Ovary (tissue), 9 donors: Measurements from ENCODE around the gene ADCY9. TPM values are rescaled to one million over a fixed set of nuclear protein-coding genes. Genes with fewer than 3 reads are reported as not detected.

Experiments used
- DNase-seq, 5 donors: peaks; one replicate each; pipeline ENCODE4 v3.0.0-alpha.2; 2019 to 2020
- H3K27ac ChIP-seq, 2 donors: fragments of 200-600 bp; one replicate each; pipeline versions ENCODE4 v1.5.1 to v1.8.0; 2019 to 2022
- H3K27me3 ChIP-seq: fragments of 200-600 bp; one replicate; pipeline ENCODE4 v1.8.0; 2022
- H3K36me3 ChIP-seq: fragments of 200-600 bp; sonication (generic); one replicate; pipeline ENCODE4 v1.5.1; 2019
- H3K4me1 ChIP-seq: one replicate; pipeline ENCODE4 v1.8.1; 2013; ENCODE audit warnings: mild to moderate bottlenecking, moderate library complexity; ENCODE audit not compliant: insufficient read depth
- H3K4me3 ChIP-seq: fragments of 200-600 bp; sonication (generic); one replicate; pipeline ENCODE4 v1.5.1; 2017
- H3K9me3 ChIP-seq, 2 donors: fragments of 200-600 bp in 1 of 2; sonication (generic) in 1 of 2; one replicate each; pipeline versions ENCODE4 v1.5.1 to v1.8.1; 2013 to 2019; ENCODE audit warnings: mild to moderate bottlenecking in 1 of 2, moderate library complexity in 1 of 2
- CTCF ChIP-seq, 3 donors: fragments of 450-650 bp in 2 of 3; fragments of 200-600 bp in 1 of 3; IDR thresholded peaks; one replicate each; pipeline versions ENCODE4 v1.5.1 to v1.8.0; 2016 to 2022; ENCODE audit warnings: antibody characterized with exemption in 3 of 3, mild to moderate bottlenecking in 1 of 3
- EP300 ChIP-seq: sonication (generic); formaldehyde crosslinking; IDR thresholded peaks from one replicate; pipeline ENCODE4 v1.6.1; 2017; ENCODE audit warnings: antibody characterized with exemption
- POLR2A ChIP-seq: fragments of 450-650 bp; IDR thresholded peaks from one replicate; pipeline ENCODE4 v1.6.1; 2017; ENCODE audit warnings: antibody characterized with exemption, mild to moderate bottlenecking, moderate library complexity
- WGBS, 3 donors: extraction: QIAGEN DNeasy Blood & Tissue Kit in 1 of 3; methylation state at CpG; one replicate each; pipeline versions ENCODE4 v1.1.5 to v1.1.7; 2013 to 2017; 5-methylcytosine and 5-hydroxymethylcytosine counted together
- intact Hi-C, 4 donors: fragments of 100-400 bp; cut with DNase I; formaldehyde crosslinking; loops; one replicate each; pipeline versions ENCODE4 v1.11.0 to v1.15.1; 2022 to 2023
- polyA plus RNA-seq, 2 donors: library from polyadenylated mRNA; stranded (reverse); fragments of 200-250 nt in 1 of 2; fragments of 350-450 nt in 1 of 2; fragmentation: Illumina TruSeq in 1 of 2; extraction: RNeasy Lipid Tissue Mini Kit (QIAGEN cat#74804) in 1 of 2; gene quantifications; one replicate each; pipeline ENCODE4 v1.2.3, GENCODE V29; 2013 to 2014
- total RNA-seq, 7 donors: library from RNA; depleted of rRNA in 2 of 7; stranded (reverse); fragments of >200 nt in 2 of 7; fragmentation: NEBNext Ultra II Directional in 3 of 7; extraction: Animal tissue kit (Norgen Biotek cat#: 25700) in 3 of 7; gene quantifications; one replicate each; pipeline versions ENCODE4 v1.1.0 to v1.2.4, GENCODE V29; 2016 to 2023
- donor health status: DM: no; HTN: no; CAD: no; lungs with moderate emphysema.
- donor health status: DM: no; HTN: no; CAD: no.
- donor health status: Bipolar disorder and iron deficiency.
- donor health status: DM: yes; HTN: yes; CAD: no.
- donor health status: DM: no; HTN: no; CAD: no.
- donor health status: DM: yes; HTN: yes; CAD: no.

The ADCY9 gene
- total and polyA plus RNA-seq, 9 donors, result 10.7 to 31.3 (median 23.3) TPM

- no peaks in the 10 kb centered on the region for H3K9me3 ChIP-seq
- no peak for DNase-seq
- H3K36me3 ChIP-seq, result no peaks in the 10 kb centered on the region
- H3K4me3 ChIP-seq, result no peak overlapping the region
- intact Hi-C loops, result loop anchor here in 3 of 4 donors (5.0 to 10.0 kb wide), 3 partner anchors 130 to 350 kb away; partner anchors contain the start of gene ADCY9 (in 2 of the 3)
- WGBS, 3 donors, result 91 to 92% (median 91%) methylated on average over 31 of the region's 31 CpGs
- no peak overlapping the region for H3K27ac ChIP-seq
- peaks cover 3% of the 10 kb centered on the region for H3K4me1 ChIP-seq
- no peaks in the 10 kb centered on the region for H3K27me3 ChIP-seq
- TF ChIP-seq EP300 (no peak), CTCF (IDR thresholded peaks at IDR 0.05) (no peak), POLR2A (no peak)
These were observed 131.9 kb downstream of the ADCY9 start for GRCh38 chr16:3984111-3985060.

GRCh38 chr16:3983081-3983520 is 133.1 kb downstream of the ADCY9 start:
- Histone ChIP-seq H3K27me3 (no peaks in the 10 kb centered on the region), H3K27ac (no peak overlapping the region), H3K36me3 (no peaks in the 10 kb centered on the region), H3K4me3 (no peak overlapping the region), H3K4me1 (peaks cover 3% of the 10 kb centered on the region), H3K9me3 (no peaks in the 10 kb centered on the region)
- peak; percentile 70 to 79 (median 77) for DNase-seq
- WGBS, 3 donors, result 18 to 22% (median 19%) methylated on average over 21 to 22 of the region's 22 CpGs
- no peak for TF ChIP-seq EP300
- peak; percentile 58 to 68 (median 59) for TF ChIP-seq CTCF (IDR thresholded peaks at IDR 0.05)
- intact Hi-C loops, result loop anchor here in 3 of 4 donors (5.0 to 10.0 kb wide), 3 partner anchors 132 to 352 kb away; partner anchors contain the start of gene ADCY9 (in 2 of the 3)

GRCh38 chr16:3982216-3982615 is 134.0 kb downstream of the ADCY9 start:
- DNase-seq, result no peak
- H3K27ac ChIP-seq, result peak overlapping the region in 1 of 2 donors; percentile 38
- H3K27me3 ChIP-seq, result no peaks in the 10 kb centered on the region
- intact Hi-C loops, result loop anchor here in 3 of 4 donors (5.0 to 10.0 kb wide), 3 partner anchors 133 to 353 kb away; partner anchors contain the start of gene ADCY9 (in 2 of the 3)
- no peaks in the 10 kb centered on the region for H3K9me3 ChIP-seq
- 77 to 89% (median 85%) methylated on average over 13 of the region's 13 CpGs for WGBS, 3 donors
- TF ChIP-seq EP300 (no peak), POLR2A (no peak), CTCF (IDR thresholded peaks at IDR 0.05) (no peak)
- H3K4me3 ChIP-seq, result no peak overlapping the region
- H3K36me3 ChIP-seq, result no peaks in the 10 kb centered on the region
- peaks cover 3% of the 10 kb centered on the region for H3K4me1 ChIP-seq

DNA sequence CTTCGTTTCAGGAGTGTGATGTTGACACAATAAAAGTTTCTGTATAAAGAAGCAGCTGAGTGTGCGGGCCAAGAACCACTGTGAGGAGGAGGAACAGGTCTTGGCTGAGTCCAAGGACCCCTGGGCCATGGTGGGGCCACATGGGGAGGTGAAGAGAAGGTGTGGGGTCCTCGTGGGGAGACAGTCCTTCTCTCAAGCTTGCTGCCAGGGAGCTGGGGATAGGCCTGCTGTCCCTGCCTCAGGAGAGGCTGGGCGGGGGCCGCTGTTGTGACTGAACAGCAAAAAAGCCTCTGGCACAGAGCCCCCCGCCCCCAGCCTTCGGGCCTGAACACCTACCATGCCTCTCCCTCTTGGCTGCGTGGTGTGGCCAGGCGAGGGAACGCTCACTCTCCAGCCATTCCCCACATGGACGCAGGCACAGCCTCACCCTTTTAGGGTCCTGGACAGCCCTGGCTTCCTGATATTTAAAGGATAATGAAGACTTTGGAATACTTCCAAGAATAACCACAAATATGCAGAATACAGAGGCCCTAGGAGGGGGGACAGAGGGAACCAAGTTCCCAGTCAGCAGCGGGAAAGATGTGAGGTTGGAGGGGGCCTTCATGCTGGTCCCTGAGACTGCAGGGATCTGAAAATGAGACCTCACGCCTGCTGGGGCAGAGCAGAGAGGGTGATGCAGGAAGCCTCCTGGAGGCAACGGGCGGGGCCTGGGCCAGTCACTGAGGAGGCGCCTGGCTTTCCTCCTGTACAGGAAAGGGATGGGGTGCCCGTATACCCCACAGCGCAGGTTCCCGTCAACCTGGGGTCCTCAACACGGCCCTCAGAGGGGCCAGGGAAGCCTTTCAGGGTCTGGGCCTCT is 135.8 kb downstream of the ADCY9 start:
- Histone ChIP-seq H3K36me3 (no peaks in the 10 kb centered on the region), H3K9me3 (no peaks in the 10 kb centered on the region), H3K4me1 (peaks cover 3% of the 10 kb centered on the region), H3K27me3 (no peaks in the 10 kb centered on the region), H3K4me3 (no peak overlapping the region), H3K27ac (peak overlapping the region; percentile 65 to 73)
- TF ChIP-seq CTCF (IDR thresholded peaks at IDR 0.05) (no peak), EP300 (no peak), POLR2A (no peak)
- intact Hi-C loops, result loop anchor here in 3 of 4 donors (5.0 to 10.0 kb wide), 3 partner anchors 134 to 354 kb away; partner anchors contain the start of gene ADCY9 (in 2 of the 3)
- 33 to 46% (median 40%) methylated on average over 20 of the region's 20 CpGs for WGBS, 3 donors
- DNase-seq, result peak in 4 of 5 donors; percentile 59 to 73 (median 66)
